ENCODE results near the gene NBDY.

DNA sequence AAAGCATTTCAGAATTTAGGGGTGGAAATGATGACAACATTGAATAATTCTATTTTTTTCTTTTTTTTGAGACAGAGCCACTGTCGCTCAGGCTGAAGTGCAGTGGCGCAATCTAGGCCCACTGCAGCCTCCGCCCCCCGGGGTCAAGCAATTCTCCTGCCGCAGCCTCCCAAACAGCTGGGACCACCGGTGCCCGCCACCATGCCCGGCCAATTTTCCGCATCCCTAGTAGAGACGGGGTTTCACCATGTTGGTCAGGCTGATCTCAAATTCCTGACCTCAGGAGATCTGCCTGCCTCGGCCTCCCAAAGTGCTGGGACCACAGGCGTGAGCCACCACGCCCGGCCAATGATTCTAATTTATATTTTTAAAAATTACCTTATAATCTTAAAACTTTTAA, 7.2 kb downstream of the NBDY start:
- TF ChIP-seq, protein P1, sequence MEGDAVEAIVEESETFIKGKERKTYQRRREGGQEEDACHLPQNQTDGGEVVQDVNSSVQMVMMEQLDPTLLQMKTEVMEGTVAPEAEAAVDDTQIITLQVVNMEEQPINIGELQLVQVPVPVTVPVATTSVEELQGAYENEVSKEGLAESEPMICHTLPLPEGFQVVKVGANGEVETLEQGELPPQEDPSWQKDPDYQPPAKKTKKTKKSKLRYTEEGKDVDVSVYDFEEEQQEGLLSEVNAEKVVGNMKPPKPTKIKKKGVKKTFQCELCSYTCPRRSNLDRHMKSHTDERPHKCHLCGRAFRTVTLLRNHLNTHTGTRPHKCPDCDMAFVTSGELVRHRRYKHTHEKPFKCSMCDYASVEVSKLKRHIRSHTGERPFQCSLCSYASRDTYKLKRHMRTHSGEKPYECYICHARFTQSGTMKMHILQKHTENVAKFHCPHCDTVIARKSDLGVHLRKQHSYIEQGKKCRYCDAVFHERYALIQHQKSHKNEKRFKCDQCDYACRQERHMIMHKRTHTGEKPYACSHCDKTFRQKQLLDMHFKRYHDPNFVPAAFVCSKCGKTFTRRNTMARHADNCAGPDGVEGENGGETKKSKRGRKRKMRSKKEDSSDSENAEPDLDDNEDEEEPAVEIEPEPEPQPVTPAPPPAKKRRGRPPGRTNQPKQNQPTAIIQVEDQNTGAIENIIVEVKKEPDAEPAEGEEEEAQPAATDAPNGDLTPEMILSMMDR (IDR thresholded peaks at IDR 0.05): no peak
- TF ChIP-seq POLR2A (IDR thresholded peaks at IDR 0.05): no peak

Data from uterus (tissue), 2 donors.